Thyroid gland (tissue), 4 donors: ENCODE data around the gene RANBP17. TPM values are rescaled to one million over a fixed set of nuclear protein-coding genes. Genes with fewer than 3 reads are reported as not detected.

Experiments used
- DNase-seq, 2 donors: peaks; one replicate each; pipeline ENCODE4 v3.0.0-alpha.2; 2019
- H3K27ac ChIP-seq, 3 donors: fragments of 200-600 bp; sonication (generic); 1 replicate in 2 of 3; 2 replicates in 1 of 3; pipeline ENCODE4 v1.5.1; 2016 to 2019; ENCODE audit warnings: mild to moderate bottlenecking in 1 of 3, moderate library complexity in 1 of 3
- H3K27me3 ChIP-seq: fragments of 200-600 bp; sonication (generic); one replicate; pipeline ENCODE4 v1.5.1; 2019
- H3K36me3 ChIP-seq, 2 donors: fragments of 200-600 bp; sonication (generic); one replicate each; pipeline ENCODE4 v1.5.1; 2016 to 2019
- H3K4me1 ChIP-seq, 2 donors: fragments of 200-600 bp; sonication (generic); one replicate each; pipeline ENCODE4 v1.5.1; 2017 to 2019
- H3K4me3 ChIP-seq, 3 donors: fragments of 200-600 bp; sonication (generic); replicated peaks in 1 of 3; 1 replicate in 2 of 3; 2 replicates in 1 of 3; pipeline ENCODE4 v1.5.1; 2016; ENCODE audit warnings: mild to moderate bottlenecking in 1 of 3
- H3K9me3 ChIP-seq: fragments of 200-600 bp; sonication (generic); one replicate; pipeline ENCODE4 v1.5.1; 2017
- CTCF ChIP-seq, 6 experiments: fragments of 200-600 bp in 3 of 6; fragments of 450-650 bp in 3 of 6; sonication (generic) in 3 of 6; IDR thresholded peaks; one replicate each; pipeline ENCODE4 v1.5.1; 2016 to 2019; ENCODE audit warnings: antibody characterized with exemption in 6 of 6, mild to moderate bottlenecking in 2 of 6, inconsistent platforms in 1 of 6, moderate library complexity in 1 of 6
- POLR2A ChIP-seq, 2 donors: fragments of 450-650 bp; IDR thresholded peaks; one replicate each; pipeline ENCODE4 v1.6.1; 2017; ENCODE audit warnings: antibody characterized with exemption in 2 of 2, mild to moderate bottlenecking in 2 of 2, moderate library complexity in 1 of 2
- WGBS, 2 donors: methylation state at CpG; one replicate each; pipeline ENCODE4 v1.1.5; 2017; 5-methylcytosine and 5-hydroxymethylcytosine counted together
- intact Hi-C: fragments of 100-400 bp; cut with DNase I; formaldehyde crosslinking; loops from one replicate; pipeline ENCODE4 v1.15.1; 2023
- total RNA-seq, 4 donors: library from RNA; depleted of rRNA; stranded (reverse); fragments of >200 nt; gene quantifications; one replicate each; pipeline ENCODE4 v1.2.3, GENCODE V29; 2016

The RANBP17 gene
- total RNA-seq, 4 donors from 2014 or later: 20.2 to 35.0 (median 26.7) TPM

- no peaks in the 10 kb centered on the region for H3K36me3 ChIP-seq
- no peak for TF ChIP-seq POLR2A (IDR thresholded peaks at IDR 0.05)
- no peak for TF ChIP-seq CTCF (IDR thresholded peaks at IDR 0.05)
- H3K4me1 ChIP-seq: no peaks in the 10 kb centered on the region
- no peak overlapping the region for H3K27ac ChIP-seq
- no peaks in the 10 kb centered on the region for H3K9me3 ChIP-seq
- H3K27me3 ChIP-seq: no peaks in the 10 kb centered on the region
- no peak overlapping the region for H3K4me3 ChIP-seq
- intact Hi-C loops: no loop called here
- WGBS, 2 donors: 82 to 86% methylated on average over 2 of the region's 2 CpGs
- DNase-seq: no peak
Measured at GRCh38 chr5:170849374-170849773, 12.4 kb upstream of the RANBP17 start.

GRCh38 chr5:170854566-170854965 is 7.3 kb upstream of the RANBP17 start:
- no peak for DNase-seq
- no peaks in the 10 kb centered on the region for H3K9me3 ChIP-seq
- no peak overlapping the region for H3K27ac ChIP-seq
- H3K4me1 ChIP-seq: no peaks in the 10 kb centered on the region
- 92 to 93% methylated on average over 6 of the region's 6 CpGs for WGBS, 2 donors
- intact Hi-C loops: no loop called here
- no peak overlapping the region for H3K4me3 ChIP-seq
- no peaks in the 10 kb centered on the region for H3K36me3 ChIP-seq
- TF ChIP-seq POLR2A (IDR thresholded peaks at IDR 0.05) (no peak), CTCF (IDR thresholded peaks at IDR 0.05) (no peak)
- no peaks in the 10 kb centered on the region for H3K27me3 ChIP-seq

GRCh38 chr5:170857066-170857465 is 4.8 kb upstream of the RANBP17 start:
- WGBS, 2 donors: 91 to 94% methylated on average over 2 of the region's 2 CpGs
- no peaks in the 10 kb centered on the region for H3K27me3 ChIP-seq
- no peak overlapping the region for H3K4me3 ChIP-seq
- no peak for DNase-seq
- TF ChIP-seq CTCF (IDR thresholded peaks at IDR 0.05) (no peak), POLR2A (IDR thresholded peaks at IDR 0.05) (no peak)
- intact Hi-C loops: no loop called here
- H3K36me3 ChIP-seq: no peaks in the 10 kb centered on the region
- no peak overlapping the region for H3K27ac ChIP-seq
- H3K9me3 ChIP-seq: no peaks in the 10 kb centered on the region
- H3K4me1 ChIP-seq: no peaks in the 10 kb centered on the region

GRCh38 chr5:170860415-170860814 is 1.4 kb upstream of the RANBP17 start:
- Histone ChIP-seq H3K4me3 (no peak overlapping the region), H3K4me1 (peaks cover 0 to 9% of the 10 kb centered on the region in 2 donors), H3K9me3 (no peaks in the 10 kb centered on the region), H3K36me3 (no peaks in the 10 kb centered on the region), H3K27me3 (no peaks in the 10 kb centered on the region), H3K27ac (no peak overlapping the region)
- TF ChIP-seq POLR2A (IDR thresholded peaks at IDR 0.05) (no peak), CTCF (IDR thresholded peaks at IDR 0.05) (no peak)
- DNase-seq: no peak
- intact Hi-C loops: no loop called here

- intact Hi-C loops: no loop called here
- no peaks in the 10 kb centered on the region for H3K27me3 ChIP-seq
- no peak overlapping the region for H3K27ac ChIP-seq
- H3K9me3 ChIP-seq: no peaks in the 10 kb centered on the region
- TF ChIP-seq POLR2A (IDR thresholded peaks at IDR 0.05) (no peak), CTCF (IDR thresholded peaks at IDR 0.05) (no peak)
- 89 to 92% methylated on average over 5 of the region's 5 CpGs for WGBS, 2 donors
- H3K4me3 ChIP-seq: no peak overlapping the region
- peaks cover 0 to 9% of the 10 kb centered on the region in 2 donors for H3K4me1 ChIP-seq
- H3K36me3 ChIP-seq: no peaks in the 10 kb centered on the region
- DNase-seq: no peak
Measured at GRCh38 chr5:170860818-170861666, 776 bp upstream of the RANBP17 start.
